ENCODE data around the gene PCA3.

Gene PCA3

DNA sequence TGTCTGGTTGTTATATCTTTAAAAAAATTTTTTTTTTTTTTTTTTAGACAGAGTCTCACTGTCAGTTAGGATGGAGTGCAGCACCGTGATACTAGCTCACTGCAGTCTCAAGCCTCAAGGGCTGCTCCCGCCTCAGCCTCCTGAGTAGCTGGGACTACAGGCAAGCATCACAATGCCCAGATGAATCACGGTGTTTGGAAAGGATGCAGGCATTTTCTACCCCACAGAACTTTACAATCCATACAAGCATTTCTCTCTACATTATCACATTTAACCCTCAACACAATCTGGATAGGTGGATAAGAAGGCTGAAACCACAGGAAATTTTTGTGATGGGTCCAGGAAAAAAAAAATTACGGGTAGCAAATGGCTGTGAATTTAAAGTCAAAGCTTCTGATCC lies 5.8 kb upstream of the PCA3 start:
- DNase-seq: no peak

DNA sequence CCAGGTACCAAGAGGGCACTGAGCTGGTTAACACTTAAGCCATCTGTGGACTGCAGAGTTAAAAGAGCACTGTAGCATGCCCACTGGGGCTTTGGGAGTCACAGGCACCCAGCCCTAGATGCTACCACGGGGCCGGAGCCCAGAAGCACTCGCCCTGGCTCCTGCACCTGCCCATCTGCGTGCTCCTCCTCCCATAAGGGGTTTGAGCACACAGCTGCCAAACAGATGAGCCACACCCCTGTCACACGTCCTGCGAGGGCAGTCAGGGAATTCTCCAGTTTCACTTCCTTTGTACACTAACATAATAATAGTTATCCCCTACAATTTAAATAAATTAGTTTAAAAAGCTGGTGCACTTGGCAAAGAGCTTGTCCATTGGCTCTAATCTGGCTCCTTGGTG lies 4.5 kb upstream of the PCA3 start:
- DNase-seq: no peak

DNA sequence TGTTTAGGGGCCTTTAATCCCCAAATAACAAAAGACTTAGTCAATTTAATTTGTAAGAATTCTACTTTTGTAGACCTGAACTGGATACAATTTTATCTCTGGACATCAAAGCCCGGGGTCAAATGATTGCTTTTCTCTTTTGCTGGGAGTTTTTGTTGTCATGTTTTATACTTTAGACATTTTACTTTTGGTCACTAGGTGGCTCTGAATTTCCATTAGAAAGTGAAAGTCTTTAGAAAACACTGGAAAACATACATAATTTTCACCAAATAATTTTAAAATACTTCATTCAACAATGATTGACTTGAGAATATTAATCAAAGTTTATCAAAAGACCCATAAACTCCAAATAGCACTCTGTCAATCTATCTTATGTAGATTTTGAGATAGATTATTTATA lies 2.8 kb upstream of the PCA3 start:
- DNase-seq: no peak

DNA sequence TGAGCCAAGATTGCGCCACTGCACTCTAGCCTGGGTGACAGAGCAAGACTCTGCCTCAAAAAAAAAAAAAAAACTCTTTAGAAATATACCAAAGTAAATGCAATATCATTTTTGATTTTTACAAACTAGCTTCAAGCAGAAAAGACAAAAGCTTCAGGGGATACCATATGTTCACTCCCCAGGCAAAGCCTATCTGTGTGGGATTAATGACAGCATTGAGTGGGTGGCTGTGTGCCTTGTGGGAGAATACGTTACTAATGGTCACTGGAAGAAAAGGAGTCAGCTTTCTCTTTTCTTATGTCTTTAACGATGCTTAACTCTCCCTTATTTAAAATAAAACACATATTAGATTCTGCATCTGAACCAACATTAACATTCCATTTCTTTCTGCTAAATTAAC lies 1.9 kb downstream of the PCA3 start:
- DNase-seq: no peak

DNA sequence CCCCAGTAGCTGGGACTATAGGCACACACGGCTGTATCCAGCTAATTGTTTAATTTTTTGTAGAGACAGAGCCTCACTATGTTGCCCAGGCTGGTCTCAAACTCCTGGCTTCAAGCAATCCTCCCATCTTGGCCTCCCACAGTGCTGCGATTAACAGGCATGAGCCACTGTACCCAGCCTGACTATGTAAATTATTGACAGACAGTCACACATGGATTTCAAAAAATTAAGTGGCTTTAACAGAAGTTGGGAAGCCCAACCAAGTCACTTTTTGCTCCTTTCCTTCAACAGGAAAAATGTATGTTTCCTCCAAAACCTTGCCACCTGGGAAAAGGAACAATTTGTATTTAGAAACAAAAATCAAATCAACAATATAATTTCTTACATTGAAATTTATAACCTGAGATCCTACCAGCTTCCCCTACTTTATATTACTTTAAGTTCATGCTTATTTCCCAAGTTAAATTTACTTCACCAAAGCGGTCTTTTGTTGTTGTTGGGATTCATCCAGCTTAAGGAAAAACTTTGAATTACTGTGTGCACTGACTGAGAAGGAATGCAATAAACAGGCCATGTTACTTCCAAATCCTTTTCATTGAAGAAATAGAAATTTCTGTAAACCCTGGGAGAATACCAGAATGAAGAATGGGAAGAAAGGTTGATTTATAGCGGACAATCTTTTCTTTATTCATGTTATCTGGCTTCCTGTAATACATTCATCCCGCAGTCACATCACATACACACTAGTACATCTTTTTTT lies 8.6 kb downstream of the PCA3 start:
- DNase-seq: no peak

DNA sequence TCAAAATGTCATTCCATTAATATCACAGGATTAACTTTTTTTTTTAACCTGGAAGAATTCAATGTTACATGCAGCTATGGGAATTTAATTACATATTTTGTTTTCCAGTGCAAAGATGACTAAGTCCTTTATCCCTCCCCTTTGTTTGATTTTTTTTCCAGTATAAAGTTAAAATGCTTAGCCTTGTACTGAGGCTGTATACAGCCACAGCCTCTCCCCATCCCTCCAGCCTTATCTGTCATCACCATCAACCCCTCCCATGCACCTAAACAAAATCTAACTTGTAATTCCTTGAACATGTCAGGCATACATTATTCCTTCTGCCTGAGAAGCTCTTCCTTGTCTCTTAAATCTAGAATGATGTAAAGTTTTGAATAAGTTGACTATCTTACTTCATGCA lies 20.6 kb downstream of the PCA3 start:
- no peak for DNase-seq

DNA sequence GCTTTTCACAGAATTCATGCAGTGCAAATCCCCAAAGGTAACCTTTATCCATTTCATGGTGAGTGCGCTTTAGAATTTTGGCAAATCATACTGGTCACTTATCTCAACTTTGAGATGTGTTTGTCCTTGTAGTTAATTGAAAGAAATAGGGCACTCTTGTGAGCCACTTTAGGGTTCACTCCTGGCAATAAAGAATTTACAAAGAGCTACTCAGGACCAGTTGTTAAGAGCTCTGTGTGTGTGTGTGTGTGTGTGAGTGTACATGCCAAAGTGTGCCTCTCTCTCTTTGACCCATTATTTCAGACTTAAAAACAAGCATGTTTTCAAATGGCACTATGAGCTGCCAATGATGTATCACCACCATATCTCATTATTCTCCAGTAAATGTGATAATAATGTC lies 21.3 kb downstream of the PCA3 start:
- DNase-seq: no peak

DNA sequence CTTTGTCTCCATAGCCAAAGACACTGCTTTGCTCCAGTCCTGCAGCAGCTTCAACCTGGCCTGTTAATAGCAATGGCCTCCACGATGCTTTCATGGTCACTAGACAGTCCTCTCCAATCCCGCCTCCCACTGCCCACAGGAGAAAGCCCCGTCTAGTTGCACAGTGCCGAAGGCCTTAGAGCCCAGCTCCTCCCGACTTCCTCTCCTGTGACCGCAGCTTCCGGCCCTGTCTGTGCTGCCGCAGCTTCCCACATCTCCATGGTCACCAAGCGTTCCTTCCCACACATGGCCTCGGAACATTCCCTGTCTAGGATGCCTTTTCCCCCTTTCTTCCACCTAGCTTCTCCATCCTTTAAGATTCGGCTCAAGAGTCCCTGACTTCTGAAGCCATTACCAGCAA lies 23.4 kb downstream of the PCA3 start:
- no peak for DNase-seq

DNA sequence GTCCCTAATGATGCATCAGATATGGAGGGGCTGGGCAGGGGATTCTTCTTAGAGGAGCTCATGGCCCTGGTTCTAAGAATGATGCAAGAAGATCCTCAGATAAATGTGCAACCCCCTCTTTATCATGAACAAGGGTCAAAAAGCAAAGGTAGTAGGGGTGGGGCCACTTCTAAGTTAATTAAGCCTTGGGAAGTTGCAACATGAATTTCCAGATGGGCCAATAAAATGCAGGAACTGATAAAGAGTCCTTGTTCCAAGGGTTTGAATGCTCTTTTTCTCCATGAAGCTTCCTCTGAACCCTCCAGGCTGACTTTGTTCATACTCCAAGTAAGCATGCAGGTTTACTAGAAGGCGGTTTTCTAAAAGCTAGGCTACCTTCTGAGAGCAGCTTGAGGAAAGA lies 25.6 kb downstream of the PCA3 start:
- DNase-seq: no peak

DNA sequence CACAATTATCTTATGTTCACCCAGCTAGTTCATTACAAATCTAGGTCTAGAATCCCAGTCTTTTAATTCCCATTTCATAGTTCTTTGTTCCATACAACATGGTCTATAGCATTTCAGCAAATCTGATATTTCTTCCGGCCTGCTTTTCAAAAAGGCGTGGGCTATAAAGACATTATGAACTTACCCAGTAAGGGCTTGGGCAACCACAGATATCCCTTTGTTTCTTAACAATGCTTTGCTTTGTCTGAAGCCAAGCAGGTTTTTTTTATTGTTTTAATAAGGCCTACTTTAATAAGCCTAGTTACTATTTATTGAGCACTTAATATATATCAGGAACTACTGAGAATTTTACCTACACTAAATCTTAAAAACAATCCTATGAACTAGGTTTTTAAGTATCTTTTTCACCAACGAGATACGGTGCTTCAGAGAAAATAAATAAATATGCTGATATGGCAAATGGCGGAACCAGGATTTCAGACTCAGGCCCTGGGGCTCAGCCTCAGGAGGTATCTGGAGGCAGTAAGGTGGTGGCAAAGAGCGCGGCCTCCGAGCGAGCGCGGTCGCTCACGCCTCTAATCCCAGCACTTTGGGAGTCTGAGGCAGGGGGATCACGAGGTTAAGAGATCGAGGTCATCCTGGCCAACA lies 29.7 kb downstream of the PCA3 start:
- no peak for DNase-seq

DNA sequence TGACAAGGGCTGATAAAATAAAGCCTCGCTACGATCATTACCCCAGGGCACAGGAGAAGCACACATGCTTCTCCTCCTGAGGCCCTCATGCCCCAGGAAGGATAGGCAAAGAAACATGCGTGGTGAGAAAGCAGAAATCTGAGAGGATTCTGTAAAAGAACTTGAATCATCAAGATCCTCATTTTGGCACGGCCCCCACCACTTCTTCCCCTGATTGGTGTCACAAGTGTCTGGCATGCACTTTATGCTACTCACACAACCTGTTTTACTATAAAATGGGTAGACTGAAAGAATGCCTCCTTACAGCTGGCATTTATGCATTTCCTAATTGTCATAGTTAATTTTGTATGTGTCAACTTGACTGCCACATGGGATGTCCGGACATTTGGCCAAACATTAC lies 32.1 kb downstream of the PCA3 start:
- DNase-seq: no peak

DNA sequence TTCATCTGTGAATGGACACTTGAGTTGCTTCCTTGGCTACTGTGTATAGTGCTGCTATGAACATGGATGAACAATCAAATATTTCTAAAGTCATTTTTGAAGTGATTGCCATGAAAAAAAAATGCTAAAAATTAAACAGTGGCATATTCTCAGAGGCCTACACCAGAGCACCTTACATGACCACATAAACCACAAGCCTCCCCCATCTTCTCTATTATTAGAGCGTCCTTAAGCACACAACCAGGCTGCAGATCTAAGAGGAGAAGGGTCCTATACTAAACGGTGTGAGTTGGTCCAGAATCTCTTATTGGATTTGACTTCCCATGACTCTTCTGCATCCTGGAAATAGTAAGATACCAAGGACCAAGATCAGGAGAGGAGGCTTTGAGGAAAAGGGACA lies 34.3 kb downstream of the PCA3 start:
- no peak for DNase-seq

DNA sequence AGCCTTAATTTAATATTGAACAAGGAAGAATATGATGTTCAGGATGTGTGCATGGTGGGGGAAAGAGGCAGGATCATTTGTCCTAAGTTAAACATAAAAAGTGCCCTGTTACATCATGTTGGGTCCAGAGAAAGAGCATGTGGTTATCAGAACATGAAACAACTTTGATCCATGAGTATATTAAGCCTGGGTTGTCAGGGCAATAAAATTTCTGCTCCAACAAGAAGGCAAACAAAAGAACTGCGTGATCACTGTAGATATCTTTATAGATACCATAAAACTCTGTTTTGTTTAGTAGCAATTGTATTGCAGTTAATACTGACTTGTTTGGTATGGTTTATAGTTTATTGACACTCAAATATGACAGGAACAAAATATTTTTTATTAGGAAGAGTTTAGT lies 35.2 kb downstream of the PCA3 start:
- DNase-seq: no peak

DNA sequence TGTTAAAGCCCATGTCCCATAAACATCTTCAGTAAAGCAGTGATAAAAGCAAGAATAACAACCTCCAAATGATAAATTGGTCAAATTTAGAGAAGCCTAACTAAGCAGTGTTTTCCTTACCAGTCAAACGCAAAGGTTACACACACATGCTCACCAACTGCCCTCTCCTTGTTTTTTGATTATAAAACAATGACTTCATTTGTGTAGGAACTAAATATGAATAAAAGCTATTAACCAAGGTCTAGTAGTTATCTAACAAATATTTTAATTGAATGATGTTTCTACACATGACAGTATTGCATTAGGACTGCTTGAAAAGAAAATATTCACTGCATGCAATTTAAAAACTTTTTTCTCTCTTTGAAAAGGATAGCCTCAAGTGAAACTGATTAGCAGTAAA lies 36.7 kb downstream of the PCA3 start:
- no peak for DNase-seq

DNA sequence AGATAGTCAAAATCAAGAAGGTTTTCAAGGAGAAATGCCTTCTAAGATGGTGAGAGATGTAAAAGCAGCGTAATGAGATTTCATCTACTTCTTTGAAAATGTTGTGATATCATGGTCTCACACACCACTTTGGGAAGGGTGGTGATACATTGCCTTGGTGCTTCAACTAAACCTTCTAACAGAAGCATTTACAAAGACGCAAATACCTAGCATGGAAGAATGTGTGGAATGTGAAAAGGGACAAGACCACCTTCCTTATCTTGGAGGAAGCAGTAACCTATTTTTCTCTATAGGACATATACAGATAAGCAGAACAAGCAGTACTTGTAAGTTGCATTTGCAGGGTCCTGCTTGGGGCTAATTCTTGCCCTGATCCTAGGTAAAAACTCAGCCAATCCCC lies 38.8 kb downstream of the PCA3 start:
- DNase-seq: no peak

DNA sequence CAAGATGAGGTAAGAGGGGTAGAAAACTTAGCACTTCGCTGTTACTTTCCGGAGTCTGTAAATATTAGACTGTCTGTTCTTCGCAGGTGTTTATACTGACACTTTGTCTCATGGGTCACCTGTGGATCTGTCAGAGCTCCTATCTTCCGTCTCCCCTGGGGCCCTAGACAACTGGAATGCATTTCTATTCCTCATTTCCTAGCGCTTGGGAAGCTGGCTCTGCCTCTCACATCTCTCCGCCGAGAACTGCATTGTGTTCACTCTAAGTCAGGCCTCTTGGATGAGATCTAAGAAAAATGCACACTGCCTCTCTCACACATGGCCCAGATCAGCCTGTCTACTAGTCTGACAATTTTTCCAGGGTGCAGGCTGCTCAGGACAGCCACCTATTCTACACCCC lies 39.5 kb downstream of the PCA3 start:
- DNase-seq: no peak

DNA sequence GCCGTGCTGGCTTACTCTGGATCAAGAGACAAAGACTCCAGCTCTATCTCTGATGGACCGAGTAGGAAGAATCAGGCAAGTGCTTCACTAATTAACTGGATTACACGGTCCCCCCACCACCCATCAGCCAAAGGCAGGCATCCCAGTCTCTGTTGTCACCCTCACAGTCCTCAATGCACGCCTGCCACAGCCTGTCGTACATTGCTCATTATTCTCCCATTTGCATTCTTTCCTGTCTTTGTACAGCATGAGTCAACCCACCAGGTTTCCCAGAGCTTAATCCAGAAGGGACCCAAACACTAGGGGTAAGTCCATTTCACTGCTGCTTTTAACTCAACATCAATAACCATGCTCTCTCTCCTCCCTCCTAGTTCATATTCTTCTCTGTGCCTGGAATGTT lies 44.4 kb downstream of the PCA3 start:
- DNase-seq: no peak

DNA sequence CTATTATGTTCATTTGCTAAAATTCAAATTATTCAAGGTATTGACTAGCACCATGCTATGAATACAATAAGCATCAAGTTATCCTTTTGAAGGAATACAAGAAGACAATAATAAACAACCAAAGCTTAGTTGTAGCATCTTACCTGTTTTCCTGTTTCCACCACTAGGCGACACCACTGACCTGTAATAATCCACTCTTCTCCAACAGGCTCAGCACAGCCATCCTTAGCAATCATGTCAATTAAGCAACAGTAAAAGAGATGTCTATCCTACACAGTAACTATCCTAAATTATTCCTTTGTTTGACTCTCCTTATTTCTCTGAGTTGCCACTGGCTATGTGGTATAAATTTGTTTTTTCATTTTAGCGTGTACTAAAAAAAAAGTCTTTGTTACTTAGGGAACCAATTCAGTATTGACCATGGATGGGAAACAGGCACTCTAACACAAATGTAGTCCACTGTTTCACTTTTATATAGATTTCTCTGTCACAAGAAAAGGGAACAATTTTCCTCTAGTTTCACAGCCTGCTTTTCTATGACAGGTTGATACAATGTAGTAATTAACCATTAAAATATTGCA lies 46.2 kb downstream of the PCA3 start:
- no peak for DNase-seq

DNA sequence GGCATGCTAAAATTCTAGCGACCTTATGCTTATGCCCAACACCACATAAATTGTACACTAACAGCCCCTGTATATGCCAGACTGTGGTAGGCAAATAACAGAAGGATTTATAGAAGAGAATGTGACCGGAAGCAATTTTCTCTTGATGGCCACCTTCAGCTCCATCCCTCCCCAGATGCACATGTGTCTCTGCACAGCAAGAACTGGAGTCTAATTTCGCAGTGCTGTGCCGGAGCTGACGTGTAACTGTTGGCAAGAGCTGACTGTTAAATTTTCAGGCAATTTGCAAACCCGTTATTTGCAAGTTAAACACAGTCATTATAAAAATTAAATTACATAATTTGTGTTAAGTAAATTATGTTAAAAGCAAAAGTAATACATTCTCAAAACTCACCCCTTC lies 48.4 kb downstream of the PCA3 start:
- DNase-seq: no peak

DNA sequence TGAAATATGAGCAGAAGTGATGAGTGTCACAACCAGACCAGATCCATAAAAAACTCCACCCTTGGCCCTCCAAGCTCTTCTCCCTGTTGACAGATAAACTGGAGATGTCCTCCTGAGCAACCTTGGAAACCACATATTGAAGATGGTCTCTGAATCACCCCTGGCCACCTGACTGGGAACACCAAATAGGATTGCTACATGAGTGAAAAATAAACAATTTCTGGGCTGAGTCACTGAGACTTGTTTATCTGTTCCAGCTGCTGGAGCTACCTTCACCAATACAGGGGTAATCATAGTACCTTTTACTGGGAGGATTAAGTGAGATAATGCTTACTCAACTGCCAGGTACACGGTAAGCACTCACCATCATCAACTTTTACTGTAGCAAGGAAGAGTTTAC lies 53.3 kb downstream of the PCA3 start:
- DNase-seq: no peak

DNA sequence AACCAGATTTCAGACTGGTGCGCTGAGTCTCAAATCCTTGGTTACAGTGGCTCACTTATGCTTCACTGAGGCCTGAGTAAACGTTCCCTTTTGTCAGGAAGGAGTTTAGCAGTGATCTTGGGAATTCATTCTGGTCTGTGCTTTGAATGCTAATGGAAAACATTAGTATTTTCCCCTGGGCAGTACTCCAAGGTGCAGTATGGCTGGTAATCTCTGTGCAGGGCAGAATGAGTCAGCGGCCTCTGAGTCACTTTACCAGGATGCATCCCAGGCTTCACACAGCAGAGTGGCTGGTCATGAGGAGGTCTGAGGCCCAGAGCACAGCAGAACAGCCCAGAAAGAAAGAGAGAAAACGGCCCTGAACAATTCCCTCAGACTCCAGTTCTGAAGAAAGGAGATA lies 54.0 kb downstream of the PCA3 start:
- DNase-seq: no peak

DNA sequence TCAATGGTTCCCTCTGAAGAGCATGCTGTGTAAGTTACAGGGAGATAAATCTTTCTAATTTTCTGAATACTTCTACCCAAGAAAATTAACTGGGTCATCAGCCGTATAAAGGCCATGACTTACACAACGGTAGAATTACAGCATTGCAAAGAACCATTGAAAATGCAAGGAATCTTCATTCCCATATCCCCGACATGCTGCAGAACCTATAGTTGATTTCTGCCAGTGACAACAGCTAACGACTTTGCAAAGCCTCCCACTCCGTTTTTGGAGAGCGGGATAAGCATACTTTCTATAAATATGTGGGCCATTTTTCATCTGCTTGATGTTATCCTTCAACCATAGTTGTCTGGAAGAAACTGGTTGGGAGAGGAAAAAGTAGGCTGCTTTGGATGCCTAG lies 56.2 kb downstream of the PCA3 start:
- no peak for DNase-seq

DNA sequence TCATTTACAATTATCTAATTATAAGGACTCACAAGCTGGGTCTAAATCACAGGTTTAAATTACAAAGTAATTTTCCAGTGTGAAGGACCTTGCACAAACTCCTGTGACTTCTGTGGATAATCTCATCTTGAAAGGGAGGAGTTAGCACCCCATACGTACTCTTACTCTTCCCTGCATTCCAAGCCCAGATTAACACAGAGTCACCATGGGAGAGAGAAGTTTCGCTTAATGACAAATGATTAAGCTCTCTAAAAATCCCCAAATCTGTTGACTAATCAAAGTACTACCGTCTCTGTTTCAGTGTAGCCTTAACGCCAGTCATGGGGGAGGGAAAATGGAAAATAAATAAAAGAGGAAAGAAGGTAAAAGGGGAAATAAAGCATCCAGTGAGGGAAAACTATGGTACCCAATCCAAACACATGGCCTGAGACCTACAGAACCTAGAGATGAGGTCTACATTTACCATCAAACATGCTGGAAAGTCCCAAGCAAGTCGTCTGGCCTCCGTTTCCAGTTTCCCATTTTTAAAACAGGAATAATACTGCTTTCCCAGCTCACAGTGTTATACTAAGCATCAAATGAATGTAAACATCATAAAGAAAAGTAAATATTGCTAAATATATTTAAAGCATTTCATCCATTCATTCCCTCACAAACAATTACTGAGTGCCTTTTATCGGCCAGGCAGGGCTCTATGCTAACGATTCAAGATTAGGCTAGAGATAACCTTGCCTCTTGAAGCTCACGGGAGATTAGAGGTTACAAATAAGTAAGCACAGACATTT lies 63.2 kb downstream of the PCA3 start:
- no peak for DNase-seq

DNA sequence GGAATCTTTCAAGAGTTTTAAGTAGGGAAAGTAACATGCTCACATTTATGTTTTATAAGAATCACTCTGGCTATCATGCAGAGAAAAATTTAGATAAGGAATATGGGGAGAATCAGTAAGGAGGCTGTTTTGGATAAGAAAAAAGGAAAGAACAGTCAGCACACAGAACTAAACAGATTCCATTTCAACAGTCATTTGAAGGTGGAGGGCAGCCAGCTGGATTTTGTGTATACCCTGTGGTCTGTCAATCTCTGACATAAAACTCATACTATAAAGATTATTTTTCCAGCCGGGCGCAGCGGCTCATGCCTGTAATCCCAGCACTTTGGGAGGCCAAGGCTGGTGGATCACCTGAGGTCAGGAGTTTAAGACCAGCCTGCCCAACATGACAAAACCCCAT lies 64.2 kb downstream of the PCA3 start:
- DNase-seq: no peak
